22Rv1 (cell line): ENCODE measurements around the gene SETD1A.

Source experiments
- ZFX ChIP-seq: fragments of 450-650 bp; IDR thresholded peaks from 2 replicates; pipeline ENCODE4 v1.6.1; 2017; ENCODE audit warnings: antibody characterized with exemption, borderline replicate concordance
- TF ChIP-seq, protein P1 (sequence below): fragments of 450-650 bp; IDR thresholded peaks from 2 replicates; pipeline ENCODE4 v1.5.1; 2017; ENCODE audit warnings: mild to moderate bottlenecking

DNA sequence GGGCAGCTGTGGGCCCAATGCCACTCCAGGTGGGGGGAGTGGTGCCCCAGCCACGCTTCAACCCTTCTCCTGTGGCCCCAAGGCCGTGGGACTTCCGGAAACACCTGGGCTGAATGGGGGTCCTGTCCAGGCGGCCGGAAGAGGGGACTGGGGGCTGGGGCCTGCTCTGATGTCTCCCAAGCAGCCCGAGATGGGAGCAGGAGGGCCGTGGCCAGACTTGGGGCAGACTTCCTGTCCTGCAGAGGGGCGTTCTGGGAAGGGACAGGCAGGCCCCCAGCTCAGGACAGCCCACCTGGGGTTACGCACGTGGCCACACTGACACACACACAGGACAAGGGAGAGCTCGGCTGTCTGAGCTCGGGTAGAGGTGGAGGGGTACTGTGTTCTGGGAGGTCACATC, 32.6 kb downstream of the SETD1A start:
- TF ChIP-seq, protein P1, sequence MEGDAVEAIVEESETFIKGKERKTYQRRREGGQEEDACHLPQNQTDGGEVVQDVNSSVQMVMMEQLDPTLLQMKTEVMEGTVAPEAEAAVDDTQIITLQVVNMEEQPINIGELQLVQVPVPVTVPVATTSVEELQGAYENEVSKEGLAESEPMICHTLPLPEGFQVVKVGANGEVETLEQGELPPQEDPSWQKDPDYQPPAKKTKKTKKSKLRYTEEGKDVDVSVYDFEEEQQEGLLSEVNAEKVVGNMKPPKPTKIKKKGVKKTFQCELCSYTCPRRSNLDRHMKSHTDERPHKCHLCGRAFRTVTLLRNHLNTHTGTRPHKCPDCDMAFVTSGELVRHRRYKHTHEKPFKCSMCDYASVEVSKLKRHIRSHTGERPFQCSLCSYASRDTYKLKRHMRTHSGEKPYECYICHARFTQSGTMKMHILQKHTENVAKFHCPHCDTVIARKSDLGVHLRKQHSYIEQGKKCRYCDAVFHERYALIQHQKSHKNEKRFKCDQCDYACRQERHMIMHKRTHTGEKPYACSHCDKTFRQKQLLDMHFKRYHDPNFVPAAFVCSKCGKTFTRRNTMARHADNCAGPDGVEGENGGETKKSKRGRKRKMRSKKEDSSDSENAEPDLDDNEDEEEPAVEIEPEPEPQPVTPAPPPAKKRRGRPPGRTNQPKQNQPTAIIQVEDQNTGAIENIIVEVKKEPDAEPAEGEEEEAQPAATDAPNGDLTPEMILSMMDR, result no peak
- TF ChIP-seq ZFX, result no peak
